H1 (cell line): ENCODE measurements around the gene S1PR2.

ENCODE experiments used
- BACH1 ChIP-seq: IDR thresholded peaks from 2 replicates; pipeline ENCODE4 v1.6.1; 2012; ENCODE audit warnings: low read length, improper control_type of control experiment
- CEBPB ChIP-seq: IDR thresholded peaks from 2 replicates; pipeline ENCODE4 v1.6.1; 2012; ENCODE audit warnings: low read depth, low read length
- CTCF ChIP-seq, 3 experiments: IDR thresholded peaks; 1 replicate in 2 of 3; 2 replicates in 1 of 3; pipeline versions ENCODE4 v1.5.1 to v1.6.1; 2011; ENCODE audit warnings: low read length in 3 of 3, mild to moderate bottlenecking in 3 of 3, inconsistent platforms in 2 of 3, low read depth in 1 of 3, moderate library complexity in 1 of 3; ENCODE audit not compliant: insufficient read depth in 1 of 3; ENCODE audit errors: control extremely low read depth in 1 of 3
- EP300 ChIP-seq, 2 experiments: IDR thresholded peaks; 1 replicate in 1 of 2; 2 replicates in 1 of 2; pipeline ENCODE4 v1.6.1; 2011 to 2012; ENCODE audit warnings: low read depth in 2 of 2, low read length in 2 of 2, mild to moderate bottlenecking in 2 of 2, borderline replicate concordance in 1 of 2, inconsistent platforms in 1 of 2, moderate library complexity in 1 of 2
- MAFK ChIP-seq: IDR thresholded peaks from 2 replicates; pipeline ENCODE4 v1.6.1; 2012; ENCODE audit warnings: low read depth, mild to moderate bottlenecking, improper control_type of control experiment, low read length
- POLR2A ChIP-seq, 2 experiments: IDR thresholded peaks; 1 replicate in 1 of 2; 2 replicates in 1 of 2; pipeline ENCODE4 v1.6.1; 2011; ENCODE audit warnings: low read depth in 2 of 2, low read length in 2 of 2, mild to moderate bottlenecking in 2 of 2; ENCODE audit errors: control extremely low read depth in 1 of 2
- POLR2AphosphoS5 ChIP-seq: IDR thresholded peaks from 2 replicates; pipeline ENCODE4 v1.6.1; 2011; ENCODE audit warnings: low read depth, low read length
- RNF2 ChIP-seq: fragments of 200-900, 300-1000 bp; sonication (generic); IDR thresholded peaks from 2 replicates; pipeline ENCODE4 v1.7.1; 2016; ENCODE audit warnings: borderline replicate concordance, low read depth, mild to moderate bottlenecking, antibody characterized with exemption, low read length; ENCODE audit not compliant: poor library complexity, severe bottlenecking; ENCODE audit errors: missing control alignments
- SP4 ChIP-seq: IDR thresholded peaks from 2 replicates; pipeline ENCODE4 v1.6.1; 2012; ENCODE audit warnings: low read length, inconsistent platforms

DNA sequence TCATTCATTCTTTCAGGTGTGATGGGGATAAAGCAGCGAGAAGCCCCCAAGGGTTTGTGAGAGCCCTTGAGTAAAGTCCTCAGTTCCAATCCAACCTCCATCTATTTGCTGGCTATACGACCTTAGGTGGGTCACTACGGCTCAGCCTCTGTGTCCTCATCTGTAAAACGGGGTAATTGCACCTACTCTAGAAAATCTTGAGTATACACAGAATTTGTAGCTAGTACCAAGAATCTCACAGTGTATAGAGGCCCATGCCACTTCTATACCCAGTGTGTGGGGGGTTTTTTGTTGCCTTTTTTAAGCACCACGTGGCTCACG, 36.0 kb downstream of the S1PR2 start:
- TF ChIP-seq CEBPB (no peak), POLR2AphosphoS5 (no peak), POLR2A (IDR thresholded peaks at IDR 0.05; ENCODE audit: control extremely low read depth in 1 of 2, low read depth in 2 of 2, low read length in 2 of 2) (no peak), SP4 (no peak), CTCF (IDR thresholded peaks at IDR 0.05; ENCODE audit: control extremely low read depth in 1 of 3, insufficient read depth in 1 of 3, low read depth in 1 of 3, low read length in 3 of 3) (no peak), MAFK (no peak), BACH1 (no peak), RNF2 (no peak), EP300 (IDR thresholded peaks at IDR 0.05; ENCODE audit: borderline replicate concordance in 1 of 2, low read depth in 2 of 2, low read length in 2 of 2) (no peak)
